DOHH2 (cell line): Measurements from ENCODE around the gene COPS9.

Source experiments
- EZH2phosphoT487 ChIP-seq: fragments of 200-600 bp; sonication (generic); IDR thresholded peaks from 2 replicates; pipeline ENCODE4 v1.6.1; 2017; ENCODE audit warnings: borderline replicate concordance, mild to moderate bottlenecking, antibody characterized with exemption, low read length, moderate library complexity, mixed read lengths
- TF ChIP-seq, protein P1 (sequence below): fragments of 200-600 bp; sonication (generic); IDR thresholded peaks from one replicate; pipeline ENCODE4 v1.5.1; 2014; ENCODE audit warnings: antibody characterized with exemption, mild to moderate bottlenecking, low read depth, low read length; ENCODE audit not compliant: poor library complexity, severe bottlenecking

DNA sequence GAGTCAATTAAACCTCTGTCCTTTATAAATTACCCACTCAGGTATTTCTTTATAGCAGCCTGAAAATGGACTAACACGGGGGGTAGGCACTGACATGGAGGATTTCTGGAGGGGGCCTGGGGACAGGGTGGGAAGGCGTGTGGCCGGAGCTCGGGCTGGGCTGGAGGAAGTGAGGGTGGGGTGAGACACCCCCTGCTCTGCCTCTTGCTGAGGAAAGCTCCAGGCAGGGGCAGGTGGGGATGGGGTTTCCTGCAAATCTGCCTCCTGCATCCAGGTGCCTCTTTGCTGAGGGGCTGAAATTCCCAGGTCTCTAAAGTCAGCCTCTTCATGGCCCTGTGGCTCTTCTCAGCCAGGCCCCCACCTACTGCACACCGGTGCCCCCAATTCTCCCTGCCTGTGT, 30.1 kb upstream of the COPS9 start:
- TF ChIP-seq, protein P1, sequence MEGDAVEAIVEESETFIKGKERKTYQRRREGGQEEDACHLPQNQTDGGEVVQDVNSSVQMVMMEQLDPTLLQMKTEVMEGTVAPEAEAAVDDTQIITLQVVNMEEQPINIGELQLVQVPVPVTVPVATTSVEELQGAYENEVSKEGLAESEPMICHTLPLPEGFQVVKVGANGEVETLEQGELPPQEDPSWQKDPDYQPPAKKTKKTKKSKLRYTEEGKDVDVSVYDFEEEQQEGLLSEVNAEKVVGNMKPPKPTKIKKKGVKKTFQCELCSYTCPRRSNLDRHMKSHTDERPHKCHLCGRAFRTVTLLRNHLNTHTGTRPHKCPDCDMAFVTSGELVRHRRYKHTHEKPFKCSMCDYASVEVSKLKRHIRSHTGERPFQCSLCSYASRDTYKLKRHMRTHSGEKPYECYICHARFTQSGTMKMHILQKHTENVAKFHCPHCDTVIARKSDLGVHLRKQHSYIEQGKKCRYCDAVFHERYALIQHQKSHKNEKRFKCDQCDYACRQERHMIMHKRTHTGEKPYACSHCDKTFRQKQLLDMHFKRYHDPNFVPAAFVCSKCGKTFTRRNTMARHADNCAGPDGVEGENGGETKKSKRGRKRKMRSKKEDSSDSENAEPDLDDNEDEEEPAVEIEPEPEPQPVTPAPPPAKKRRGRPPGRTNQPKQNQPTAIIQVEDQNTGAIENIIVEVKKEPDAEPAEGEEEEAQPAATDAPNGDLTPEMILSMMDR: no peak
- no peak for TF ChIP-seq EZH2phosphoT487
